Measurements from ENCODE around the gene GPM6B.

DNA sequence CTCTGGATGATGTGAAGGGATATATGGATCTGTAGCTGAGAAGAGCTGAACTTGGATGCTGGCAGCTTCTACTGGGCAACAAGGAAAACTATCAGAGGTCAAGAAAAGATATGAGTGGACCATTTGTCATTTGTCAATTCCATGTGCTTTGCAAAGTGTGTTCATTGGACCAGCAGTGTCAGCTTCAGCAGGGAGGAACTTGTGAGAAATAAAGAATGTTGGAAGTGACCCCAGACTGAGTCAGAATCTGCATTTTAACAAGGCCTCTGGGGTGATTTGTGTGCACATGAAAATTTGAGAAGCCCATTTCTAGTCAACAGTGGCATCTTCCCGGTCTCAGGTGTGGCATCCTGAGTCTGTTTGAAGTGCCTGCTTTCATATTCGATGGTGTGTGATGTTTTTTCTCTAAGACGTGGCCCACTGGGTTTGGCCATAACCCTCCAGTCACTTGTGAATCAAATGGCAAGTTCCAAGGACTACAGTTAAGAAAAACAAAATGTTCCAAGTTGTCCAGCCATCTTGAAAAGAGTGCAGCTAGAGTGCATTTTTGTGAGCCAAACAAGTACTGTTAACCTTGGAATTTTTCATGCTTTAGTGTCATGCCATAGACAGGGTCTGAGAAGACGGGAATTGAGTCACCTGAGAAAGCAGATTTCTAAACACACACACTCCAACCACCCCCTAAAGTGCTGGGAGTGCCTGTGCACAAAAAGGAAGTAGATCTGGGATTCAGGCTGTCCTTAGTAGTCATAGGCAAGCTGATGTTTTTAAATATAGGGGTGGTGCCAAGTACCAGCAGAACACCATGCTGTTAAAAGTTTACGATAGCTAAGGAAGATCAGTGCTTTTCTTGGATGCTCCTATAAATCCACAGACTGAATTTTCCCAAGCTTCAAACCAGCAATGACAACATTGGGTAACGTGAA, 26.4 kb downstream of the GPM6B start:
- TF ChIP-seq, protein P1, sequence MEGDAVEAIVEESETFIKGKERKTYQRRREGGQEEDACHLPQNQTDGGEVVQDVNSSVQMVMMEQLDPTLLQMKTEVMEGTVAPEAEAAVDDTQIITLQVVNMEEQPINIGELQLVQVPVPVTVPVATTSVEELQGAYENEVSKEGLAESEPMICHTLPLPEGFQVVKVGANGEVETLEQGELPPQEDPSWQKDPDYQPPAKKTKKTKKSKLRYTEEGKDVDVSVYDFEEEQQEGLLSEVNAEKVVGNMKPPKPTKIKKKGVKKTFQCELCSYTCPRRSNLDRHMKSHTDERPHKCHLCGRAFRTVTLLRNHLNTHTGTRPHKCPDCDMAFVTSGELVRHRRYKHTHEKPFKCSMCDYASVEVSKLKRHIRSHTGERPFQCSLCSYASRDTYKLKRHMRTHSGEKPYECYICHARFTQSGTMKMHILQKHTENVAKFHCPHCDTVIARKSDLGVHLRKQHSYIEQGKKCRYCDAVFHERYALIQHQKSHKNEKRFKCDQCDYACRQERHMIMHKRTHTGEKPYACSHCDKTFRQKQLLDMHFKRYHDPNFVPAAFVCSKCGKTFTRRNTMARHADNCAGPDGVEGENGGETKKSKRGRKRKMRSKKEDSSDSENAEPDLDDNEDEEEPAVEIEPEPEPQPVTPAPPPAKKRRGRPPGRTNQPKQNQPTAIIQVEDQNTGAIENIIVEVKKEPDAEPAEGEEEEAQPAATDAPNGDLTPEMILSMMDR (IDR thresholded peaks at IDR 0.05): no peak
- TF ChIP-seq POLR2AphosphoS5 (IDR thresholded peaks at IDR 0.05): peak; percentile 23

Data from gastroesophageal sphincter (tissue), 3 donors.